SK-N-SH treated with all-trans-retinoic acid at 6 μM for 48 hours (cell line): ENCODE measurements around the gene INSYN2B.

Experiments
- ATAC-seq: fragments of 200-7000 bp; cut with Tn5 transposase; 3 replicates; pipeline ENCODE4 v1.9.1; 2020; ENCODE audit warnings: mild to moderate bottlenecking, moderate library complexity
- ZNF565 ChIP-seq: fragments of 450-650 bp; formaldehyde crosslinking; conservative IDR thresholded peaks from 2 replicates; pipeline ENCODE4 v1.5.0; 2020; ENCODE audit warnings: low read depth, mild to moderate bottlenecking, moderate library complexity

Gene INSYN2B

GRCh38 chr5:169814522-169814921 is 165.8 kb downstream of the INSYN2B start:
- ATAC-seq = no peak
- no peak for TF ChIP-seq ZNF565 (CRISPR knock-in tag)
